ENCODE data around the gene S100Z.

The S100Z gene

DNA sequence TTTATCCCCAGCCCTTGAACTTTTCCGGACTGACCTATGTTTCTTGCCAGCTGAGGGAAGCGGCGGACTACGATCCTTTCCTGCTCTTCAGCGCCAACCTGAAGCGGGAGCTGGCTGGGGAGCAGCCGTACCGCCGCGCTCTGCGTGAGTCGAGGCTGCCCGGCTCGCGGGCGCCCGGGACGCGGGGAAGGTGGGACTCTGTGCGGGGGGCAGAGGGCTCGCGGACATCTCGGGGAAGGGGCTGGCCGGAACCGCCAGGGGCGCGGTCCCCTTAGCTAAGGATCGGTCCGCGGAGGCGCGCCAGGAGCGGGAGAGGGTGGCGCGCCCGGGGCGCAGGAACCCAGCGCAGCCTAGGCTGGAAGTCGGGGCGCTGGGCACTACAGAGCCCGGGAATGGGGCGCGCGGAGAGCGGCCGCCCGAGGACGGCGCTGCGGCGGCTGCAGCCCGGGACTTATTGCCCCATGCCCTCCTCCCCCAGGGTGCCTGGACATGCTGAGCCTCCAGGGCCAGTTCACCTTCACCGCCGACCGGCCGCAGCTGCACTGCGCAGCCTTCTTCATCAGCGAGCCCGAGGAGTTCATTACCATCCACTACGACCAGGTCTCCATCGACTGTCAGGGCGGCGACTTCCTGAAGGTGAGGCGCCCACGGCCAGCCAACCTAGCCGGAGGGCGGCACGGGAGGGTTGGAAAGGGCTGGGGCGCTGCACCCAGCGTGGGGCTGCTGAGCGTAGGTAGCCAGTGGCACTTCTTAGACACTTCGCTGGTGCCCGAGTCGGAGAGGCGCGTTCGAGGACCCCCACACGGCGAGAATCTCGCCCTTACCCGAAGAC is 104.0 kb downstream of the S100Z start:
- DNase-seq (ENCODE audit: low read depth), result no peak
- no peak overlapping the region for H3K4me3 ChIP-seq (ENCODE audit: low read depth, low read length)
- TF ChIP-seq, protein P1, sequence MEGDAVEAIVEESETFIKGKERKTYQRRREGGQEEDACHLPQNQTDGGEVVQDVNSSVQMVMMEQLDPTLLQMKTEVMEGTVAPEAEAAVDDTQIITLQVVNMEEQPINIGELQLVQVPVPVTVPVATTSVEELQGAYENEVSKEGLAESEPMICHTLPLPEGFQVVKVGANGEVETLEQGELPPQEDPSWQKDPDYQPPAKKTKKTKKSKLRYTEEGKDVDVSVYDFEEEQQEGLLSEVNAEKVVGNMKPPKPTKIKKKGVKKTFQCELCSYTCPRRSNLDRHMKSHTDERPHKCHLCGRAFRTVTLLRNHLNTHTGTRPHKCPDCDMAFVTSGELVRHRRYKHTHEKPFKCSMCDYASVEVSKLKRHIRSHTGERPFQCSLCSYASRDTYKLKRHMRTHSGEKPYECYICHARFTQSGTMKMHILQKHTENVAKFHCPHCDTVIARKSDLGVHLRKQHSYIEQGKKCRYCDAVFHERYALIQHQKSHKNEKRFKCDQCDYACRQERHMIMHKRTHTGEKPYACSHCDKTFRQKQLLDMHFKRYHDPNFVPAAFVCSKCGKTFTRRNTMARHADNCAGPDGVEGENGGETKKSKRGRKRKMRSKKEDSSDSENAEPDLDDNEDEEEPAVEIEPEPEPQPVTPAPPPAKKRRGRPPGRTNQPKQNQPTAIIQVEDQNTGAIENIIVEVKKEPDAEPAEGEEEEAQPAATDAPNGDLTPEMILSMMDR (IDR thresholded peaks at IDR 0.05; ENCODE audit: low read depth, low read length, missing control alignments), result no peak

DNA sequence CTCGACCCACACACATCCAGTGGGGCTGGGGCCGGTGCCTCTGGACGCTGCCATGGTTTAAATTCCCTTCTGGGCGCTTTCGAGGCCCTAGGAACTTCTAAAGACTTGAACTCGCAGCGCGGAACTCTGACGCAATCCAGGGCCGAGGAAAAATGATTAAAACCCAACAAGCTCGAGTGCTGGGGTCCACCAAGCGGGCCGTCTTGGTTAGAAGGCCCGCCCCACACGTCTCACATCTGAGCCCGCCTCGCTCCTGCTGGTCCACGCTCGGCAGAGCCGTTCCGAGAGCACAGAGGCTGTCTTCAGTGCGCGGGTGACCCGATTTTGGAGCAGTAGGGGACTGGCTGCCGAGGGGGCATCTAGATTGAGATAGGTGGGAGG is 104.6 kb downstream of the S100Z start:
- no peak for DNase-seq (ENCODE audit: low read depth)
- H3K4me3 ChIP-seq (ENCODE audit: low read depth, low read length), result no peak overlapping the region
- TF ChIP-seq, protein P1 (IDR thresholded peaks at IDR 0.05; ENCODE audit: low read depth, low read length, missing control alignments), result no peak

DNA sequence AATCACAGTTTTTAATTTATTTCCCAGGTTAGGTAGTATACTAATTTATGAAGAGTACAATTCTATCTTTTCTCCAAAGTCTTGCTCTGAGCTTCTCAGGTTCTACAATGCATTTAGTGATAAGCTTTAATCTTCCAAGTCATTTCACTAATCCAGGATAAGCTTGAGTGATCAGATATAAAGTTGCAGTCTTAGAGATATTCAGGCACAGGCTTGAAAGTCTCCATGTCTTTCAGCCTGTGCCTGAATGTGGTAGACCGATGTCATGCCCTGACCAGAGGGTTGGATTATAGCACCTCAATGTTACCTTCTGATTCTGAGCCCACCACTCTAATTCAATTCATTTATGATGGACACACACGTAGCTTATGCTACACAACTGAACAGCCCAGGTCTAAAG is 106.2 kb downstream of the S100Z start:
- TF ChIP-seq, protein P1 (IDR thresholded peaks at IDR 0.05; ENCODE audit: low read depth, low read length, missing control alignments), result no peak
- no peak for DNase-seq (ENCODE audit: low read depth)
- H3K4me3 ChIP-seq (ENCODE audit: low read depth, low read length), result no peak overlapping the region

DNA sequence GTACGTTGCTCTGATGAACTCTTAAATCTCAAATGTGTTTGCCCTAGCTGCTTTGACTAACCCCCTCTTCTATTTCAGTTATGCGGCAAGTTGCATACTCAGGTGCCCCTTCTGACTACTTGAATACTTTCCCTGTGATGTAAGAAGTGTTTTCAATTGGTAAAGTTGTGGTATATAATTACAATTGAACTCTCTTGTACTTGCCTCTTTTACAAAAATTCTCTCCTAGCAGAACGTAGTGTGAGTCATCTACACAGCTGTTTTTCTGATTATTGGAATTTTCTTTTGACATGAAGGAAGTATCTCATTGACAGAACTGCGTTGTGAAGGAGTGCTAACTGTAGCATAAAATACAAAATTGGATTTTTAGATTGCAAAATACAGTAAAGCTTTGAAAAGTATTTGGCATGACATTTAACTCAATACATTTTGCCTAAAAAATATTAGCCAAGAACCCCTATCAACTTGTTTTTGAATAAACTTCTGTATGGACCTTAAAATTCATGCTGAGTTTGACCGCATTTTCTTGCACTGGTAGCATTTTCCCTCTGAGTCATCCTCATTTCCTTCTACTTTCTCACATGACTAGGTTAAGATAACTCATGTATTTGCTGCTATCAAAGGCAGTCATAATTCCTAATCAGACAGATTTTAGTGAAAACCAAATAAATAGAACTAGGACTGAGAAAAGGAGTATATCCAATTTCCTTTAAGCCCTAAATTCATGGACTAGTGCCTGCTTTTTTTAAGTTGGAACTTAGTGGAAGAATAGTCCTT is 109.4 kb downstream of the S100Z start:
- peak; percentile 15 for DNase-seq (ENCODE audit: low read depth)
- H3K4me3 ChIP-seq (ENCODE audit: low read depth, low read length), result no peak overlapping the region
- TF ChIP-seq, protein P1 (IDR thresholded peaks at IDR 0.05; ENCODE audit: low read depth, low read length, missing control alignments), result no peak

DNA sequence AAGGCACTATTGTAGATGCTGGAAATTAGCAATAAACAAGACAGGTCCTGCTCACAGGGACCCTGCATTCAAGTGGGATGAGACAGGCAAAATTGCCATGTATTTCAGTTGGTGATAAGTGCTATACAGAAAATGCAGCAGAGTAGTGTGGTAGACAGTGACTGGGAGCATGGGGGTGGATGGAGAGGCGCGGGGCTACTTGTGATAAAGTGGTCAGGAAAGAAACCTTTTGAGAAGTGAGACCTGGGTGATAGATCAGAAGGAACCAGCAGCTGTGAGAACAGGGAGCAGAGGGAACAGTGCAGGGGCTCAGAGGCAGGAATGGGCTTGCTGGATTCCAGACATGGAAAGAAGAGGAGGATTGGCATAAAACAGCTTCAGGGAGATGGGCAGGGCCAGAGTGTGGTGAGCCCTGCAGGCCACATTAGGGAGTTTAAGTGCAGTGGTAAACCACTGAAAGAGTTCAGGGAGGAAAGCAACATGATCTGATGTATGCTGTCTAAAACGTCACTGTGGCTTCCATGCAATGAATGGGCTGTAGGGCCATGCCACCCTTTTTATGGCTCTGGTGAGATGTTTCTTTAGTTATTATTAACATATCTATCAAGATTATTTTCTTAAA is 110.3 kb downstream of the S100Z start:
- TF ChIP-seq, protein P1 (IDR thresholded peaks at IDR 0.05; ENCODE audit: low read depth, low read length, missing control alignments), result peak; percentile 3
- peak; percentile 21 for DNase-seq (ENCODE audit: low read depth)
- H3K4me3 ChIP-seq (ENCODE audit: low read depth, low read length), result no peak overlapping the region

DNA sequence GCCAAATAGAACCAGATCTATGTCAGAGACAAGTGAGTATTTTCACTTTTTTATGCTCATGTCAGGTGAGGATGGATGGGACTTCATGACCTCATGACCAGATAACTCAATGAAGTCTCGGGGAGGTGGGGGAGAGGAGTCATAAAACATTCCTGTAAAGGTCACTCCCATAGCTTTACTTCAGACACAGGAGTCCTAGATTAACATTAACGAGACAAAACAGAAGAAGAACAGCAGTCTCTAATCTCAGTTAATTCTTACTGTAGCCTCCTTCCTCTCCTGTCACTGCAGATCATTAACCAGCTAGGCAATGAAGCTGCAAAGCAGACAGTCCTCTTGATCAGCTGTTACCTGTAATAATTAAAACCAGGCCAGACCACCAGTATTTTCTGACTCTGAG is 114.2 kb downstream of the S100Z start:
- DNase-seq (ENCODE audit: low read depth), result no peak
- TF ChIP-seq, protein P1 (IDR thresholded peaks at IDR 0.05; ENCODE audit: low read depth, low read length, missing control alignments), result no peak
- H3K4me3 ChIP-seq (ENCODE audit: low read depth, low read length), result no peak overlapping the region

All from GM12864 (cell line).